B cell (primary cell): ENCODE results near the gene APBA2.

ENCODE experiments used
- CTCF ChIP-seq: fragments of 200-600 bp; IDR thresholded peaks from one replicate; pipeline ENCODE4 v1.8.0; 2022; ENCODE audit warnings: antibody characterized with exemption, mild to moderate bottlenecking
- EZH2 ChIP-seq: IDR thresholded peaks from 2 replicates; pipeline ENCODE4 v1.6.1; 2012; ENCODE audit warnings: borderline replicate concordance, low read depth, mild to moderate bottlenecking, moderate library complexity, low read length; ENCODE audit not compliant: insufficient read depth, poor library complexity, severe bottlenecking

GRCh38 chr15:28956491-28956890 lies 70.7 kb downstream of the APBA2 start:
- TF ChIP-seq CTCF (no peak), EZH2 (no peak)
